Activated CD4-positive, alpha-beta T cell treated with anti-CD3 and anti-CD28 coated beads, Interleukin-2, amount 50 U/mL, for 4 hours (primary cell): ENCODE data around the gene POGK.

Source experiments
- DNase-seq, 2 experiments: peaks; one replicate each; pipeline ENCODE4 v3.0.0-alpha.2; 2020

The POGK gene

DNA sequence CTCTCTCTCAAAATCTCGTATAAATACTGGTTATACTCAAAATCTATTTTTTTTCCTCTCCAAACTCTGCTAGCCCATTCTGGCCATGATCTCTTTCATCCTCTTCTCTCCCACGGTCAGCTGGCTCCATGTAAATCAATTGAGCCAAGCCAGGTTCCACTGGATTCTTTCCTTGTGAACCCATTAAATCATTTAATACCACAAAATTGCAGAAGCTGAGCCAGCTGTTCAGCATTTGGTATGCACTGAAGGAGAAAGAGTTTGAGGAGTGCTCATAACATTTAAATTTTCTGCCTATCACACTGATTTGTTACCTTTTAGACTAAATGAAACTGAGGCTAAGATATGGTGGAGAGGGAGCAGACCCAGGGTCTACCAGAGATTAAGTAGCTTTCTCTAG, 65.9 kb downstream of the POGK start:
- DNase-seq = no peak

DNA sequence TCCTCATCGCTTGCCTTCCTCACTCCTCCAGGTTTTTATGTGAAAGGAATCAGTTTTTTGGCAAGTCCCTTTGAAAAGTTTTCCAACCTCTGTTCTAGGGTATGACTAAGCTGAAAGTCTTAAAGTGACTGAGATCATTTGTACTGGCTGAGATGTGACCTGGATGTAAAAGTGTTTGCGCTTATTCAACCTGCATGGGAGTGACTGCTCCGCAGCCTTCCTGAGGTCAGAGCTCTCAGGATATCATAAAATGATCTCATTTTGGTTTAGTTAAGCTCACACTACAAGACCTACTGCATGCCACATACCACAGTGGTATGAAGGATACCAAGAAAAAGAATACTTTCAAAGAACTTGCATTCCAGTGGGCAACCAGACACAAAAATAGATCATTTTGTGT, 66.6 kb downstream of the POGK start:
- DNase-seq = no peak
